Cerebellar cortex (tissue), 1 donor: ENCODE data around the gene SPIC.

Source experiments
- DNase-seq: peaks from one replicate; pipeline ENCODE4 v3.0.0-alpha.2; 2015; ENCODE audit warnings: low spot score

Gene SPIC

GRCh38 chr12:101536069-101536674 is 61.0 kb downstream of the SPIC start:
- no peak for DNase-seq
